ENCODE results near the gene ABCA2.

GRCh38 chr9:137055385-137056364 lies 27.6 kb upstream of the ABCA2 start:
- no peak for TF ChIP-seq POLR2A (IDR thresholded peaks at IDR 0.05)
- TF ChIP-seq CTCF (IDR thresholded peaks at IDR 0.05), result no peak
- peak; percentile 15 to 71 (median 46) for TF ChIP-seq POLR2AphosphoS5 (IDR thresholded peaks at IDR 0.05)
- TF ChIP-seq EP300 (IDR thresholded peaks at IDR 0.05; ENCODE audit: low read depth), result no peak

Measured in transverse colon (tissue), 4 donors.